Measurements from ENCODE around the gene IFI35.

IFI35 gene

DNA sequence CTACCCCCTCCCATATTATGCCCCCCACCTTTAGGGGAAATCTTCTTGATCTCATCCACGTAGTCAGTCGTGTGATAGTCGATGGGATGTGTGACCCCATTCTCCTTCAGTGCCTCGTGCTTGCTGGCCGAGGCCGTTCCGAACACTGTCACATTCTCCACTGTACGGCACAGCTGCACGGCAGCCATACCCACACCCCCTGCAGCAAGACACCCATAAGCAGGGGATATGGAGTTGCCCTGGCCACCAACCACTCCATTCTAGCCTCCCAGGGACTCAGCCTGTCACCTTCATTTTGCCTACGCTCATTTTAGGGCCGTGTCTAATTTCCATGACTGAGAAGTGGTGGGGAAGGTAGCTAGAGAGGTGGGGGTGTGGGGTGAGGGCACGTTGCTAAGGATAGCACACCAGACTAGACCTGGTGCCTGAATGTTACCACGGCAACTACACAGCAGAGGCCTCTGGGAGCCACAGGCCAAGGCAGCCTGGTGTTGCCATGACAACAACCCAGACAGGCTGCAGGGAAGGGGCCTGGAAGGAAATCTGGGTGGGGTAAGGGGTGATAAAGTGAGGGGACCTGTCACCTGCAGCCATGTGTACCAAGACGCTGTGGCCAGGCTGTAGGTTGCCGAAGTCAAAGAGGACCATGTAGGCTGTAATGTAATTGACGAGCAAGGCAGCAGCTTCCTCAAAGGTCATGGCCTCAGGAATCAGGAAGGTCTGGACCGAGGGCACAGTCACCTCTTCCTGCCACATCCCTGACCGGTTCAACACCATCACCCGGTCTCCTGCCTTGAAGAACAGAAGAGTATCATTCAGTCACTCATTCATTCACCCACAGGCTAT is 11.6 kb downstream of the IFI35 start:
- peaks cover 42% of the 10 kb centered on the region for H3K4me1 ChIP-seq (ENCODE audit: insufficient read depth, low read length)
- peaks cover 40% of the 10 kb centered on the region for H3K36me3 ChIP-seq (ENCODE audit: insufficient read depth, low read length)
- H3K4me3 ChIP-seq (ENCODE audit: low read depth in 1 of 2, low read length in 2 of 2), result peak overlapping the region in 1 of 2 donors; percentile 5
- no peaks in the 10 kb centered on the region for H3K9me3 ChIP-seq (ENCODE audit: low read length)
- no peak overlapping the region for H3K9ac ChIP-seq (ENCODE audit: low read length)
- no peaks in the 10 kb centered on the region for H3K27me3 ChIP-seq (ENCODE audit: control insufficient read depth in 1 of 2, insufficient read depth in 2 of 2, low read length in 2 of 2)
- H3K27ac ChIP-seq (ENCODE audit: low read depth, low read length), result no peak overlapping the region

- Histone ChIP-seq H3K9me3 (ENCODE audit: low read length) (no peaks in the 10 kb centered on the region), H3K9ac (ENCODE audit: low read length) (no peak overlapping the region), H3K4me3 (ENCODE audit: low read depth in 1 of 2, low read length in 2 of 2) (no peak overlapping the region), H3K27ac (ENCODE audit: low read depth, low read length) (no peak overlapping the region), H3K4me1 (ENCODE audit: insufficient read depth, low read length) (peaks cover 42% of the 10 kb centered on the region), H3K36me3 (ENCODE audit: insufficient read depth, low read length) (peaks cover 34% of the 10 kb centered on the region), H3K27me3 (ENCODE audit: control insufficient read depth in 1 of 2, insufficient read depth in 2 of 2, low read length in 2 of 2) (no peaks in the 10 kb centered on the region)
Measured at GRCh38 chr17:43018932-43019331, 12.3 kb downstream of the IFI35 start.

DNA sequence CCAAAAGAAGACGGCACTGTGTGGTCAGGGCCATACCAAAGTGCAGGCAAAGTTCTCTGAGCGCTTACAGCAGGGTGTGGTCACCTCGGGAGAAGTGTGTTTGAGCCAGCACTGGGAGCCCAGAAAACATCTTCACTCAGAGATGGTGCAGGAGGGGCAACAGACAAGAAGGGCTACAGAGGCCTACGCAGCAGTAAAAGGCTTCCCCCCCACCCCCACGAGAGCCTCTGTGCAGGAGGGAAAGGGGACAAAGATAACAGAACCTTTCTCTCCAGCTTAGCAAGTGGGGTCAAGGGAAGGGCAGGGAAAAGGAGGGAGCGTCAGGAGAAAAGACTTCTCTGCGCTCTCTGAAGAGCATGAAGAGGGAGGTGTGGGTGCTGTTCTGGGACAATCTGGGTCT is 12.8 kb downstream of the IFI35 start:
- Histone ChIP-seq H3K9me3 (ENCODE audit: low read length) (no peaks in the 10 kb centered on the region), H3K27ac (ENCODE audit: low read depth, low read length) (peak overlapping the region; percentile 63), H3K9ac (ENCODE audit: low read length) (no peak overlapping the region), H3K4me3 (ENCODE audit: low read depth in 1 of 2, low read length in 2 of 2) (peak overlapping the region; percentile 4 to 84), H3K27me3 (ENCODE audit: control insufficient read depth in 1 of 2, insufficient read depth in 2 of 2, low read length in 2 of 2) (no peaks in the 10 kb centered on the region), H3K4me1 (ENCODE audit: insufficient read depth, low read length) (peaks cover 41% of the 10 kb centered on the region), H3K36me3 (ENCODE audit: insufficient read depth, low read length) (peaks cover 34% of the 10 kb centered on the region)

- Histone ChIP-seq H3K27me3 (ENCODE audit: control insufficient read depth in 1 of 2, insufficient read depth in 2 of 2, low read length in 2 of 2) (no peaks in the 10 kb centered on the region), H3K27ac (ENCODE audit: low read depth, low read length) (peak overlapping the region; percentile 63), H3K4me3 (ENCODE audit: low read depth in 1 of 2, low read length in 2 of 2) (peak overlapping the region in 1 of 2 donors; percentile 84), H3K4me1 (ENCODE audit: insufficient read depth, low read length) (peaks cover 34% of the 10 kb centered on the region), H3K36me3 (ENCODE audit: insufficient read depth, low read length) (peaks cover 27% of the 10 kb centered on the region), H3K9ac (ENCODE audit: low read length) (no peak overlapping the region), H3K9me3 (ENCODE audit: low read length) (no peaks in the 10 kb centered on the region)
Measured at GRCh38 chr17:43020030-43020621, 13.5 kb downstream of the IFI35 start.

DNA sequence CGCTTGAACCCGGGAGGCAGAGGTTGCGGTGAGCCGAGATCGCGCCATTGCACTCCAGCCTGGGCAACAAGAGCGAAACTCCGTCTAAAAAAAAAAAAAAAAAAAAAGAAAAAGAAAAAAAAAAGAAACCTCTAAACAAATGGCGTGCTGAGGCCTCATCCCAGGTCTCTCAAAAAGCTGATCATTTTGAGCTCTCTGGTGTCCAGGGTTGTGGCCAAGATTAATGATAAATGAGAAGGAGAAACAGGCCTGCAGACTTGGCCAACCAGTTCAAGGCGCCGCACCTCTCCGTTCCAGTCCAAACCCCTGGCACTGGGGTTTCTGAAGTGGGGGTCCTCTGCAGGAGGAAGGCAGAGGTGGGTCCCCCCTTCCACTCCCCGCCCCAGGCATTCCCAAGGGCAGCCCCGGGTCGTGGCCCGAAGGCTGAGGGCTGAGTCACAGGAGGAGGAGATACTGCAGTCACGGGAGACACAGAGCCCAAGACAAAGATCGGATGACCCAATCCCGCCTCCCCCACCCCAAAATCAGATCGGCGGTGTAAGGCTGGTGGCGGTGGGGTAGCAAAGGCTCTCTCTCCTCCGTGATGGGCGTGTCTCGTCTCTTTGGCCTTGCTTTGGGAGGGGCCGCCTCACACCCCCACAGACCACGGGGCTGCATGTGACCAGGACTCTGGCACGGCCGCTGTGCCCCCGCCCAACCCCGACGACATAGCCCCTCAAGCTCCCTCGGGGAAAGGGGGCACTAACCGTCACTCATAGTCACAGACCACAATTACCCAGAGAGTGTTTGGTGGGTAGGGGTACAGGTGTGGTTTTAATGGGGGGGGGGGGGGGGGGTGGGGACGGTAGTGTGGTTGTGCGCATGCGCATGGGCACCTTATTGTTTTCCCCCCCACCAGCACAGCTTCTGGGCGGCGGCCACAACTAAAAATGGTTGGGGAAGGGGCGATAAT is 14.5 kb downstream of the IFI35 start:
- Histone ChIP-seq H3K4me3 (ENCODE audit: low read depth in 1 of 2, low read length in 2 of 2) (peak overlapping the region; percentile 62 to 84), H3K9me3 (ENCODE audit: low read length) (no peaks in the 10 kb centered on the region), H3K9ac (ENCODE audit: low read length) (peak overlapping the region; percentile 53), H3K4me1 (ENCODE audit: insufficient read depth, low read length) (peaks cover 30% of the 10 kb centered on the region), H3K27ac (ENCODE audit: low read depth, low read length) (peak overlapping the region; percentile 90), H3K36me3 (ENCODE audit: insufficient read depth, low read length) (peaks cover 17% of the 10 kb centered on the region), H3K27me3 (ENCODE audit: control insufficient read depth in 1 of 2, insufficient read depth in 2 of 2, low read length in 2 of 2) (no peaks in the 10 kb centered on the region)

- peak within 1 kb of the TSS; percentile 53 for H3K9ac ChIP-seq (ENCODE audit: low read length)
- peaks cover 11% of the 10 kb centered on the region for H3K36me3 ChIP-seq (ENCODE audit: insufficient read depth, low read length)
- H3K4me1 ChIP-seq (ENCODE audit: insufficient read depth, low read length), result peaks cover 26% of the 10 kb centered on the region
- H3K27ac ChIP-seq (ENCODE audit: low read depth, low read length), result peak within 1 kb of the TSS; percentile 90
- peak within 1 kb of the TSS; percentile 62 to 84 for H3K4me3 ChIP-seq (ENCODE audit: low read depth in 1 of 2, low read length in 2 of 2)
- H3K9me3 ChIP-seq (ENCODE audit: low read length), result no peaks in the 10 kb centered on the region
- no peaks in the 10 kb centered on the region for H3K27me3 ChIP-seq (ENCODE audit: control insufficient read depth in 1 of 2, insufficient read depth in 2 of 2, low read length in 2 of 2)
Measured at GRCh38 chr17:43021741-43022512, 15.3 kb downstream of the IFI35 start, which contains the start of gene VAT1. VAT1 (minus strand) TSS chr17:43022385; CDS start chr17:43022322, 63 bp downstream.

- Histone ChIP-seq H3K36me3 (ENCODE audit: insufficient read depth, low read length) (no peaks in the 10 kb centered on the region), H3K9ac (ENCODE audit: low read length) (peak within 1 kb of the TSS; percentile 86), H3K27ac (ENCODE audit: low read depth, low read length) (peak within 1 kb of the TSS; percentile 90), H3K27me3 (ENCODE audit: control insufficient read depth in 1 of 2, insufficient read depth in 2 of 2, low read length in 2 of 2) (no peaks in the 10 kb centered on the region), H3K4me1 (ENCODE audit: insufficient read depth, low read length) (peaks cover 7% of the 10 kb centered on the region), H3K4me3 (ENCODE audit: low read depth in 1 of 2, low read length in 2 of 2) (peak within 1 kb of the TSS; percentile 71 to 93), H3K9me3 (ENCODE audit: low read length) (no peaks in the 10 kb centered on the region)
Measured at GRCh38 chr17:43024407-43025289, 18.1 kb downstream of the IFI35 start, which contains the start of gene RND2. RND2 (plus strand) TSS chr17:43025231; CDS start chr17:43025348, 117 bp downstream.

GRCh38 chr17:43025290-43025657 is 18.7 kb downstream of the IFI35 start:
- peak overlapping the region; percentile 1 for H3K27ac ChIP-seq (ENCODE audit: low read depth, low read length)
- H3K36me3 ChIP-seq (ENCODE audit: insufficient read depth, low read length), result no peaks in the 10 kb centered on the region
- H3K9ac ChIP-seq (ENCODE audit: low read length), result no peak overlapping the region
- H3K9me3 ChIP-seq (ENCODE audit: low read length), result no peaks in the 10 kb centered on the region
- H3K4me3 ChIP-seq (ENCODE audit: low read depth in 1 of 2, low read length in 2 of 2), result peak overlapping the region in 1 of 2 donors; percentile 50
- H3K27me3 ChIP-seq (ENCODE audit: control insufficient read depth in 1 of 2, insufficient read depth in 2 of 2, low read length in 2 of 2), result no peaks in the 10 kb centered on the region
- H3K4me1 ChIP-seq (ENCODE audit: insufficient read depth, low read length), result peaks cover under 1% of the 10 kb centered on the region

- Histone ChIP-seq H3K27ac (ENCODE audit: low read depth, low read length) (peak overlapping the region; percentile 1), H3K9me3 (ENCODE audit: low read length) (no peaks in the 10 kb centered on the region), H3K27me3 (ENCODE audit: control insufficient read depth in 1 of 2, insufficient read depth in 2 of 2, low read length in 2 of 2) (no peaks in the 10 kb centered on the region), H3K9ac (ENCODE audit: low read length) (no peak overlapping the region), H3K4me1 (ENCODE audit: insufficient read depth, low read length) (no peaks in the 10 kb centered on the region), H3K36me3 (ENCODE audit: insufficient read depth, low read length) (no peaks in the 10 kb centered on the region), H3K4me3 (ENCODE audit: low read depth in 1 of 2, low read length in 2 of 2) (no peak overlapping the region)
Measured at GRCh38 chr17:43025766-43026537, 19.4 kb downstream of the IFI35 start.

All from muscle layer of colon (tissue), 2 donors.